B cell (primary cell): ENCODE measurements around the gene ZNF423. TPM values are rescaled to one million over a fixed set of nuclear protein-coding genes. Genes with fewer than 3 reads are reported as not detected.

Source experiments
- ATAC-seq: fragments of 200-7000 bp; cut with Tn5 transposase; one replicate; pipeline ENCODE4 v1.10.0; 2021; ENCODE audit warnings: low read depth, mild to moderate bottlenecking, moderate number of reproducible peaks, moderate library complexity
- CTCF ChIA-PET: fragments of 350-600 bp; sonication (Branson Sonifier 250); formaldehyde crosslinking; loops from one replicate; lab custom pipeline; 2021; ENCODE audit warnings: antibody characterized with exemption, inconsistent platforms; lab: Charles Lee
- POLR2A ChIA-PET: fragments of 350-600 bp; sonication (Branson Sonifier 250); formaldehyde crosslinking; loops from one replicate; lab custom pipeline; 2021; ENCODE audit warnings: antibody characterized with exemption; lab: Charles Lee
- DNase-seq: peaks from one replicate; pipeline ENCODE4 v3.0.0; 2013
- H2AFZ ChIP-seq: 2 replicates; pipeline ENCODE4 v1.6.1; 2012; ENCODE audit warnings: mild to moderate bottlenecking, low read depth, low read length; ENCODE audit not compliant: insufficient read depth, poor library complexity, severe bottlenecking
- H3K27ac ChIP-seq, 2 donors: 1 replicate in 1 of 2; 2 replicates in 1 of 2; pipeline ENCODE4 v1.5.1; 2012 to 2013; ENCODE audit warnings: low read length in 2 of 2, mild to moderate bottlenecking in 2 of 2, moderate library complexity in 1 of 2
- H3K27me3 ChIP-seq, 4 experiments: fragments of 200-600 bp in 1 of 4; sonication (generic) in 1 of 4; replicated peaks in 1 of 4; 1 replicate in 2 of 4; 2 replicates in 2 of 4; pipeline versions ENCODE4 v1.6.1 to v1.7.0; 2013 to 2016; ENCODE audit warnings: low read length in 3 of 4, mild to moderate bottlenecking in 2 of 4, mixed read lengths in 1 of 4, moderate library complexity in 1 of 4; ENCODE audit not compliant: insufficient read depth in 4 of 4, control insufficient read depth in 3 of 4; ENCODE audit errors: control extremely low read depth in 1 of 4
- H3K36me3 ChIP-seq, 2 experiments: replicated peaks in 1 of 2; 1 replicate in 1 of 2; 2 replicates in 1 of 2; pipeline versions ENCODE4 v1.6.1 to v1.7.1; 2013; ENCODE audit warnings: low read length in 1 of 2; ENCODE audit not compliant: insufficient read depth in 2 of 2, control insufficient read depth in 1 of 2; ENCODE audit errors: control extremely low read depth in 1 of 2, extremely low read depth in 1 of 2
- H3K4me1 ChIP-seq, 2 donors: fragments of 200-600 bp in 1 of 2; sonication (generic) in 1 of 2; 1 replicate in 1 of 2; 2 replicates in 1 of 2; pipeline versions ENCODE4 v1.5.1 to v1.6.1; 2013 to 2017; ENCODE audit warnings: low read length in 2 of 2; ENCODE audit not compliant: control insufficient read depth in 2 of 2, insufficient read depth in 2 of 2
- H3K4me2 ChIP-seq: replicated peaks from 2 replicates; pipeline ENCODE3; 2012; ENCODE audit warnings: mild to moderate bottlenecking, low read depth, low read length; ENCODE audit not compliant: poor library complexity, severe bottlenecking
- H3K4me3 ChIP-seq, 5 experiments: fragments of 200-600 bp in 1 of 5; sonication (generic) in 1 of 5; 1 replicate in 3 of 5; 2 replicates in 2 of 5; pipeline versions ENCODE4 v1.5.1 to v1.7.0; 2011 to 2016; ENCODE audit warnings: low read length in 4 of 5, mild to moderate bottlenecking in 4 of 5, low read depth in 2 of 5, control low read depth in 1 of 5, moderate library complexity in 1 of 5; ENCODE audit not compliant: insufficient read depth in 1 of 5; ENCODE audit errors: control extremely low read depth in 1 of 5, extremely low read depth in 1 of 5
- H3K79me2 ChIP-seq: fragments of 200-600 bp; sonication (generic); one replicate; pipeline ENCODE4 v1.6.0; 2016; ENCODE audit warnings: low read length; ENCODE audit not compliant: control insufficient read depth, insufficient read depth
- H3K9ac ChIP-seq: fragments of 200-600 bp; sonication (generic); 2 replicates; pipeline ENCODE4 v1.6.1; 2017; ENCODE audit warnings: mild to moderate bottlenecking, low read length, moderate library complexity
- H3K9me3 ChIP-seq, 3 donors: one replicate each; pipeline versions ENCODE4 v1.6.1 to v1.7.1; 2013; ENCODE audit warnings: low read length in 2 of 3; ENCODE audit not compliant: control insufficient read depth in 2 of 3, insufficient read depth in 1 of 3; ENCODE audit errors: control extremely low read depth in 1 of 3
- H4K20me1 ChIP-seq: 2 replicates; pipeline ENCODE4 v1.6.0; 2012; ENCODE audit warnings: mild to moderate bottlenecking, low read length; ENCODE audit not compliant: insufficient read depth, control insufficient read depth, poor library complexity, severe bottlenecking
- H3K27ac Mint-ChIP-seq: one replicate; pipeline ENCODE4 v1.8.0; 2021; ENCODE audit warnings: mixed read lengths
- H3K27me3 Mint-ChIP-seq: one replicate; pipeline ENCODE4 v1.8.0; 2021; ENCODE audit warnings: mixed read lengths
- H3K4me1 Mint-ChIP-seq: one replicate; pipeline ENCODE4 v1.8.0; 2021; ENCODE audit warnings: mixed read lengths
- H3K4me3 Mint-ChIP-seq: one replicate; pipeline ENCODE4 v1.8.0; 2021; ENCODE audit warnings: mixed read lengths
- H3K9me3 Mint-ChIP-seq: one replicate; pipeline ENCODE4 v1.8.0; 2022; ENCODE audit warnings: mixed read lengths; ENCODE audit not compliant: insufficient read depth
- EZH2 ChIP-seq: IDR thresholded peaks from 2 replicates; pipeline ENCODE4 v1.6.1; 2012; ENCODE audit warnings: borderline replicate concordance, low read depth, mild to moderate bottlenecking, moderate library complexity, low read length; ENCODE audit not compliant: insufficient read depth, poor library complexity, severe bottlenecking
- WGBS: methylation state at CpG from one replicate; pipeline ENCODE4 v1.1.5; 2013; ENCODE audit warnings: missing lambda C conversion rate; ENCODE audit not compliant: insufficient coverage; 5-methylcytosine and 5-hydroxymethylcytosine counted together
- intact Hi-C: fragments of 100-400 bp; cut with micrococcal nuclease; formaldehyde crosslinking; loops from one replicate; pipeline ENCODE4 v1.10.0; 2022
- polyA plus RNA-seq: library from polyadenylated mRNA; depleted of rRNA; stranded (reverse); fragments of >200 nt; gene quantifications from 2 replicates; pipeline ENCODE4 v1.2.3, GENCODE V29; 2012
- total RNA-seq, 2 donors: library from RNA; stranded (reverse); fragments of 120-200 nt in 1 of 2; gene quantifications; 1 replicate in 1 of 2; 2 replicates in 1 of 2; pipeline versions ENCODE4 v1.2.3 to v1.2.4, GENCODE V29; 2013 to 2022
- TF ChIP-seq, protein P1 (sequence below): fragments of 200-600 bp; IDR thresholded peaks from one replicate; pipeline ENCODE4 v1.8.0; 2022; ENCODE audit warnings: antibody characterized with exemption, mild to moderate bottlenecking

Gene ZNF423
- total and polyA plus RNA-seq, 2 donors (not counting 1 experiment from before 2014, with no cell fraction given), result not detected

DNA sequence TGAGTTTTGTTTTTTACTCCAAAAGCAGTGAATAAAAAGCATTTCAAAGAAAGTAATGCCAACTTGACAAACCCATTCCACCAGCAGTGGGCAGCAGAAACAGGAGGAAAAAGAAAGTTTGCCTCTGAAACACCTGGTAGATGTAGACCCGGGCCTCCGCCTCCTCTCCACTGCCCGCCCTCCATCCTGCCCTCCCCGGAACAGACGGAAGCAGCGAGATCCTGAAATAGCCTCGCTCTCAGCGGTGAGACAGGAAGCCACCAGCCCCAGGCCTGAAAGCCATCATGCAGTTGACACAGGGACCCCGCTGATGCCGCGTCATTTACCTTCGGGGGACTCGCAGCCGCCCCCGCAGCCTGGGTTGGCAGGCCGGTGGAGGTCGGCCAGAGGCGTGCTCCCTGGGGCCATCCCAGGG, 414.5 kb downstream of the ZNF423 start:
- intact Hi-C loops, result no loop called here
- peak overlapping the region; percentile 83 for H2AFZ ChIP-seq
- no peak for TF ChIP-seq EZH2
- TF ChIP-seq, protein P1, sequence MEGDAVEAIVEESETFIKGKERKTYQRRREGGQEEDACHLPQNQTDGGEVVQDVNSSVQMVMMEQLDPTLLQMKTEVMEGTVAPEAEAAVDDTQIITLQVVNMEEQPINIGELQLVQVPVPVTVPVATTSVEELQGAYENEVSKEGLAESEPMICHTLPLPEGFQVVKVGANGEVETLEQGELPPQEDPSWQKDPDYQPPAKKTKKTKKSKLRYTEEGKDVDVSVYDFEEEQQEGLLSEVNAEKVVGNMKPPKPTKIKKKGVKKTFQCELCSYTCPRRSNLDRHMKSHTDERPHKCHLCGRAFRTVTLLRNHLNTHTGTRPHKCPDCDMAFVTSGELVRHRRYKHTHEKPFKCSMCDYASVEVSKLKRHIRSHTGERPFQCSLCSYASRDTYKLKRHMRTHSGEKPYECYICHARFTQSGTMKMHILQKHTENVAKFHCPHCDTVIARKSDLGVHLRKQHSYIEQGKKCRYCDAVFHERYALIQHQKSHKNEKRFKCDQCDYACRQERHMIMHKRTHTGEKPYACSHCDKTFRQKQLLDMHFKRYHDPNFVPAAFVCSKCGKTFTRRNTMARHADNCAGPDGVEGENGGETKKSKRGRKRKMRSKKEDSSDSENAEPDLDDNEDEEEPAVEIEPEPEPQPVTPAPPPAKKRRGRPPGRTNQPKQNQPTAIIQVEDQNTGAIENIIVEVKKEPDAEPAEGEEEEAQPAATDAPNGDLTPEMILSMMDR, result no peak
- ChIA-PET POLR2A (no interaction called here), CTCF (interaction anchor here (0.8 kb wide), 1 partner anchor 152 kb away, joined by 3 read pairs; no protein-coding TSS in a partner anchor)
- H4K20me1 ChIP-seq, result no peaks in the 10 kb centered on the region
- peak; percentile 63 for DNase-seq
- H3K27me3 ChIP-seq, result no peaks in the 10 kb centered on the region
- peak; percentile 76 for ATAC-seq
- H3K4me3 Mint-ChIP-seq, result peak overlapping the region; percentile 64
- no peaks in the 10 kb centered on the region for H3K9me3 Mint-ChIP-seq
- H3K4me3 ChIP-seq, result peak overlapping the region in 4 of 5 experiments; percentile 15 to 48 (median 36)
- H3K79me2 ChIP-seq, result no peaks in the 10 kb centered on the region
- no peaks in the 10 kb centered on the region for H3K36me3 ChIP-seq
- WGBS, result 2% methylated on average over 18 of the region's 18 CpGs
- peak overlapping the region; percentile 73 for H3K4me2 ChIP-seq
- H3K27me3 Mint-ChIP-seq, result peaks cover 3% of the 10 kb centered on the region
- H3K9me3 ChIP-seq, result no peaks in the 10 kb centered on the region
- H3K27ac Mint-ChIP-seq, result peak overlapping the region; percentile 28
- peak overlapping the region in 1 of 2 donors; percentile 48 for H3K27ac ChIP-seq
- H3K4me1 ChIP-seq, result peaks cover 18 to 19% of the 10 kb centered on the region in 2 donors
- H3K9ac ChIP-seq, result peak overlapping the region; percentile 45
- H3K4me1 Mint-ChIP-seq, result peaks cover 26% of the 10 kb centered on the region

DNA sequence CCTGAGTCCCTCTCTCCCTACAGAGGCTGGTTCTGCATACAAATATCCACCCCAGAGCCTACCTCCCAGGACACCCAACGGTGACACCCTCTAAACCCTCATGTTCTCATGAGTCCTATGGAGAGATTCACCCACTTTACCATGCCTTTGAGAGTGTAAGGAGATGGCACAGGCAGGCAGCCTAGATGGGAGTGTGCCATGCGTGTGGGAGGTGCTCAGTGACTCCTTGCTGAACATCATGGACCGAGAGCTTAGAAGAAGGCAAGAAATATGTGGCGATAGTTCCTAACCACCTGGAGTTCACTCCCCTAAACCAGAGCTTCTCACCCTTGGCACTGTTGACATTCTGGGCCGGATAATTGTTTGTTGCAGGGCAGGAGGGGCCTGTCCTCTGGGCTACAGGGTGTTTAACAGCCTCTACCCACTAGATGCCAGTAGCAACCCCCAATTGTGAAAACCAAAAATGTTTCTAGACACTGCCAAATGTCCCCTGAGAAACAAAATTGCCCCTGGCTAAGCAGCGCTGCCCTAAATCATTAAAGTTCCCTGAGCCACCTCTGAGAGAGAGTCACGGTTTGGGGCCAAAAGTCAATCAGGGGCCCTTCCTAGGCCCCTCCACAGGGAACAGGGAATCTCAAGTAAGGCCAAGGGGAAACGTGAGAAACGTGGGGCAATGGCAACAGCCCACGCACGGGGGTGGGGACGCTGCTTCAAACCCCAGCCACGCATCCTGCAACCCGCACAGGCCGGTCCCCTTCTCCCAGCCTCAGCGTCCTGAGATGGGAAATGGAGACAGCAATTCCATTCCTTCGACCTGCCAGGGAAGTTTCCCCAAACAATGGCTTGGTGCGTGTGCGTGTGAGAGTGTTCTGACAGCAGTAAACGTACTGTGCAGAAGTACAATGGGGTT, 415.5 kb downstream of the ZNF423 start:
- POLR2A ChIA-PET, result no interaction called here
- H3K9ac ChIP-seq, result peak overlapping the region; percentile 45
- H3K4me2 ChIP-seq, result peak overlapping the region; percentile 73
- DNase-seq, result no peak
- no peaks in the 10 kb centered on the region for H3K9me3 ChIP-seq
- peak overlapping the region in 1 of 2 donors; percentile 48 for H3K27ac ChIP-seq
- peaks cover 18 to 19% of the 10 kb centered on the region in 2 donors for H3K4me1 ChIP-seq
- CTCF ChIA-PET, result interaction anchor here (0.8 kb wide), 1 partner anchor 153 kb away, joined by 3 read pairs; no protein-coding TSS in a partner anchor
- intact Hi-C loops, result no loop called here
- TF ChIP-seq, protein P1, result no peak
- TF ChIP-seq EZH2, result no peak
- peak overlapping the region; percentile 83 for H2AFZ ChIP-seq
- peaks cover 26% of the 10 kb centered on the region for H3K4me1 Mint-ChIP-seq
- no peak for ATAC-seq
- H3K27ac Mint-ChIP-seq, result no peak overlapping the region
- peaks cover 3% of the 10 kb centered on the region for H3K27me3 Mint-ChIP-seq
- H3K79me2 ChIP-seq, result no peaks in the 10 kb centered on the region
- H3K4me3 Mint-ChIP-seq, result peak overlapping the region; percentile 64
- H3K4me3 ChIP-seq, result no peak overlapping the region
- H3K9me3 Mint-ChIP-seq, result no peaks in the 10 kb centered on the region
- no peaks in the 10 kb centered on the region for H3K36me3 ChIP-seq
- H4K20me1 ChIP-seq, result no peaks in the 10 kb centered on the region
- 63% methylated on average over 14 of the region's 20 CpGs for WGBS
- no peaks in the 10 kb centered on the region for H3K27me3 ChIP-seq
